ENCODE results near the gene TOR3A. TPM values are rescaled to one million over a fixed set of nuclear protein-coding genes. Genes with fewer than 3 reads are reported as not detected.
A peak's percentile ranks its signal among the peaks of the same experiment; 100 is the strongest.
"Not testable (repeated sequence)": the region's sequence is repeated elsewhere in the genome, so short reads cannot be mapped to it uniquely, and the experiment has no call there.

TOR3A gene
- polyA plus RNA-seq (ENCODE audit: insufficient read length in 10 of 10) = 10 to 100 TPM; 13.2 to 19.4 (median 15.6) TPM
- long read RNA-seq, donor 1, partial matches to known transcripts = 0 of 3 reads
- long read RNA-seq, donor 1, other reads (novel, unspliced or antisense) = 0 of 3 reads
- long read RNA-seq, donor 2, transcript TOR3A-203 (6 exons, 2,724 nt) = major isoform, 9 of 9 reads
- long read RNA-seq, donor 2, partial matches to known transcripts = 0 of 9 reads
- long read RNA-seq, donor 2, other reads (novel, unspliced or antisense) = 0 of 9 reads
- long read RNA-seq, donor 3 = 0 reads
- long read RNA-seq, donor 4, transcript TOR3A-203 (6 exons, 2,724 nt) = major isoform, 6 of 6 reads
- long read RNA-seq, donor 4, partial matches to known transcripts = 0 of 6 reads
- long read RNA-seq, donor 4, other reads (novel, unspliced or antisense) = 0 of 6 reads
- long read RNA-seq, donor 5, partial matches to known transcripts = 0 of 3 reads
- long read RNA-seq, donor 5, other reads (novel, unspliced or antisense) = 0 of 3 reads
- long read RNA-seq, donor 6, transcript TOR3A-203 (6 exons, 2,724 nt) = major isoform, 7 of 7 reads
- long read RNA-seq, donor 6, partial matches to known transcripts = 0 of 7 reads
- long read RNA-seq, donor 6, other reads (novel, unspliced or antisense) = 0 of 7 reads
- long read RNA-seq, donor 7, partial matches to known transcripts = 0 of 2 reads
- long read RNA-seq, donor 7, other reads (novel, unspliced or antisense) = 0 of 2 reads
- long read RNA-seq, donor 8, partial matches to known transcripts = 0 of 4 reads
- long read RNA-seq, donor 8, other reads (novel, unspliced or antisense) = 0 of 4 reads
- long read RNA-seq, donor 9, partial matches to known transcripts = 0 of 1 reads
- long read RNA-seq, donor 9, other reads (novel, unspliced or antisense) = 0 of 1 reads

- DNase-seq = peak; percentile 88 to 97 (median 92)
These were observed at the start of gene TOR3A for GRCh38 chr1:179081687-179082332. TSS of gene TOR3A (plus strand) at chr1:179082070. CDS start at chr1:179082129, 59 bp downstream.

- DNase-seq = no peak
These were observed 47.1 kb upstream of the TOR3A start for GRCh38 chr1:179034720-179035119.

- no peak for DNase-seq
These were observed 44.9 kb upstream of the TOR3A start for GRCh38 chr1:179036844-179037465.

GRCh38 chr1:179038528-179039281 lies 43.2 kb upstream of the TOR3A start:
- no peak for DNase-seq

- DNase-seq = not testable (repeated sequence)
These were observed 42.2 kb upstream of the TOR3A start for GRCh38 chr1:179039502-179040174.

GRCh38 chr1:179040175-179040551 lies 41.7 kb upstream of the TOR3A start:
- DNase-seq = not testable (repeated sequence)

GRCh38 chr1:179042087-179042486 lies 39.8 kb upstream of the TOR3A start:
- no peak for DNase-seq

GRCh38 chr1:179042700-179043099 lies 39.2 kb upstream of the TOR3A start:
- DNase-seq = no peak

- DNase-seq = no peak
These were observed 38.6 kb upstream of the TOR3A start for GRCh38 chr1:179043266-179043665.

- DNase-seq = no peak
These were observed 38.0 kb upstream of the TOR3A start for GRCh38 chr1:179043907-179044306.

- DNase-seq = no peak
These were observed 34.8 kb upstream of the TOR3A start for GRCh38 chr1:179046808-179047635.

GRCh38 chr1:179047636-179047997 lies 34.3 kb upstream of the TOR3A start:
- no peak for DNase-seq

GRCh38 chr1:179048339-179049124 lies 33.3 kb upstream of the TOR3A start:
- DNase-seq = no peak

- DNase-seq = no peak
These were observed 29.1 kb upstream of the TOR3A start for GRCh38 chr1:179052776-179053175.

- DNase-seq = no peak
These were observed 28.4 kb upstream of the TOR3A start for GRCh38 chr1:179053486-179053885.

- DNase-seq = no peak
These were observed 25.9 kb upstream of the TOR3A start for GRCh38 chr1:179055937-179056336.

- DNase-seq = peak in 1 of 3 donors; percentile 51
These were observed 23.1 kb upstream of the TOR3A start for GRCh38 chr1:179058487-179059483.
